ENCODE data around the gene CES2.
A peak's percentile ranks its signal among the peaks of the same experiment; 100 is the strongest.
"Not testable (repeated sequence)": the region's sequence is repeated elsewhere in the genome, so short reads cannot be mapped to it uniquely, and the experiment has no call there.

Gene CES2

GRCh38 chr16:66953462-66954096 is 18.3 kb downstream of the CES2 start:
- DNase-seq (ENCODE audit: low read depth) = no peak

- no peak for DNase-seq (ENCODE audit: low read depth)
Measured at GRCh38 chr16:66954097-66954659, 18.9 kb downstream of the CES2 start.

- DNase-seq (ENCODE audit: low read depth) = not testable (repeated sequence)
Measured at GRCh38 chr16:66955363-66956153, 20.2 kb downstream of the CES2 start.

GRCh38 chr16:66956154-66956457 is 20.8 kb downstream of the CES2 start:
- DNase-seq (ENCODE audit: low read depth) = not testable (repeated sequence)

- no peak for DNase-seq (ENCODE audit: low read depth)
Measured at GRCh38 chr16:66958857-66959703, 23.8 kb downstream of the CES2 start.

- no peak for DNase-seq (ENCODE audit: low read depth)
Measured at GRCh38 chr16:66959704-66960161, 24.4 kb downstream of the CES2 start.

- DNase-seq (ENCODE audit: low read depth) = no peak
Measured at GRCh38 chr16:66960270-66960669, 25.0 kb downstream of the CES2 start.

GRCh38 chr16:66961065-66961744 is 25.9 kb downstream of the CES2 start, which contains the start of gene CES3:
Gene CES3 (plus strand): TSS chr16:66961266. CDS start chr16:66961308, 42 bp downstream.
- DNase-seq (ENCODE audit: low read depth) = peak; percentile 18

- no peak for DNase-seq (ENCODE audit: low read depth)
Measured at GRCh38 chr16:66961914-66962313, 26.6 kb downstream of the CES2 start.

GRCh38 chr16:66964049-66964448 is 28.7 kb downstream of the CES2 start:
- no peak for DNase-seq (ENCODE audit: low read depth)

GRCh38 chr16:66968847-66969246 is 33.5 kb downstream of the CES2 start:
- DNase-seq (ENCODE audit: low read depth) = no peak

- DNase-seq (ENCODE audit: low read depth) = peak; percentile 22
Measured at GRCh38 chr16:66970775-66971720, 35.7 kb downstream of the CES2 start.

GRCh38 chr16:66972983-66973382 is 37.7 kb downstream of the CES2 start:
- no peak for DNase-seq (ENCODE audit: low read depth)

- DNase-seq (ENCODE audit: low read depth) = no peak
Measured at GRCh38 chr16:66973716-66974115, 38.4 kb downstream of the CES2 start.

- DNase-seq (ENCODE audit: low read depth) = not testable (repeated sequence)
Measured at GRCh38 chr16:66974156-66974931, 39.0 kb downstream of the CES2 start.

- DNase-seq (ENCODE audit: low read depth) = not testable (repeated sequence)
Measured at GRCh38 chr16:66974932-66975246, 39.6 kb downstream of the CES2 start.

- DNase-seq (ENCODE audit: low read depth) = no peak
Measured at GRCh38 chr16:66975302-66975893, 40.1 kb downstream of the CES2 start.

- DNase-seq (ENCODE audit: low read depth) = no peak
Measured at GRCh38 chr16:66976746-66977145, 41.4 kb downstream of the CES2 start.

- peak; percentile 40 for DNase-seq (ENCODE audit: low read depth)
Measured at GRCh38 chr16:66977341-66978113, 42.2 kb downstream of the CES2 start.

Measured in non-pigmented ciliary epithelial cell (primary cell).